Nephron (organoid): ENCODE measurements around the gene MGAT5.
A peak's percentile ranks its signal among the peaks of the same experiment; 100 is the strongest.

Experiments
- H3K27ac Mint-ChIP-seq, 3 experiments: 2 replicates each; pipeline ENCODE4 v1.8.0; 2020; ENCODE audit warnings: mixed read lengths in 3 of 3, mild to moderate bottlenecking in 2 of 3, moderate library complexity in 1 of 3
- H3K27me3 Mint-ChIP-seq: 2 replicates; pipeline ENCODE4 v1.8.0; 2021; ENCODE audit warnings: low read depth, mild to moderate bottlenecking, moderate library complexity, mixed read lengths
- H3K36me3 Mint-ChIP-seq: 2 replicates; pipeline ENCODE4 v1.8.0; 2020; ENCODE audit warnings: low read depth, mixed read lengths
- H3K4me1 Mint-ChIP-seq: 2 replicates; pipeline ENCODE4 v1.8.0; 2020; ENCODE audit warnings: mixed read lengths
- H3K4me3 Mint-ChIP-seq, 3 experiments: 2 replicates each; pipeline ENCODE4 v1.8.0; 2020; ENCODE audit warnings: mild to moderate bottlenecking in 3 of 3, mixed read lengths in 3 of 3, moderate library complexity in 2 of 3
- H3K9me3 Mint-ChIP-seq: 2 replicates; pipeline ENCODE4 v1.8.0; 2020; ENCODE audit warnings: mixed read lengths
- CTCF ChIP-seq, 3 experiments: fragments of 200-600 bp; sonication (generic); IDR thresholded peaks; one replicate each; pipeline ENCODE4 v1.5.0; 2021; ENCODE audit warnings: antibody characterized with exemption in 3 of 3; ENCODE audit not compliant: unreplicated experiment in 3 of 3

The MGAT5 gene

GRCh38 chr2:134446383-134447017, 192.6 kb downstream of the MGAT5 start:
- peaks cover 3% of the 10 kb centered on the region for H3K27me3 Mint-ChIP-seq
- H3K36me3 Mint-ChIP-seq, result peaks cover 26% of the 10 kb centered on the region

DNA sequence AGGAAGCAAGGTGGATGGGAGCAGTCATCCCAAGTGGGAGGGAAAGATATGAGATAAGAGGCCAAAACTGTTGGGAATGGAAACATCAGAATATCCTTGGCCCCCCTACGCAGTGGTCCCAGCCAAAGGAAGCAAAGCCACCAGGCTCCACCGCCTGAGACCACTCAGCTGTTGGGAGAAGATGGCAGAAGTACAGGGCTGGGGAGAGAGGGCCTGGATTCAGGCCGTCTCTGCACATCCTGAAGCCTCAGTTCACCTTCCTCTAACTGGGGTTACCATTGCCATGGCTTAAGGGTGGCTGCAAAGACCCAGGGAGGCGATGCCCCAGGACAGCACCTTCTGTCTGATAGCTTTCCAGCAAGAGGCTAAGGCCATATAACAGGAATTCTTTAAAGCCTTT, 193.8 kb downstream of the MGAT5 start:
- peaks cover 16% of the 10 kb centered on the region for H3K36me3 Mint-ChIP-seq
- no peaks in the 10 kb centered on the region for H3K9me3 Mint-ChIP-seq
- H3K4me3 Mint-ChIP-seq, result no peak overlapping the region
- peaks cover 3% of the 10 kb centered on the region for H3K27me3 Mint-ChIP-seq
- H3K27ac Mint-ChIP-seq, result no peak overlapping the region
- TF ChIP-seq CTCF (IDR thresholded peaks at IDR 0.05; ENCODE audit: unreplicated experiment in 3 of 3), result no peak
- peaks cover 51% of the 10 kb centered on the region for H3K4me1 Mint-ChIP-seq

More at GRCh38 chr2:134446383-134447017, 192.6 kb downstream of the MGAT5 start:
- Mint-ChIP-seq H3K4me1 (peaks cover 47% of the 10 kb centered on the region), H3K27ac (peak overlapping the region; percentile 39 to 75 (median 39)), H3K4me3 (no peak overlapping the region), H3K9me3 (no peaks in the 10 kb centered on the region)
- no peak for TF ChIP-seq CTCF (IDR thresholded peaks at IDR 0.05; ENCODE audit: unreplicated experiment in 3 of 3)

DNA sequence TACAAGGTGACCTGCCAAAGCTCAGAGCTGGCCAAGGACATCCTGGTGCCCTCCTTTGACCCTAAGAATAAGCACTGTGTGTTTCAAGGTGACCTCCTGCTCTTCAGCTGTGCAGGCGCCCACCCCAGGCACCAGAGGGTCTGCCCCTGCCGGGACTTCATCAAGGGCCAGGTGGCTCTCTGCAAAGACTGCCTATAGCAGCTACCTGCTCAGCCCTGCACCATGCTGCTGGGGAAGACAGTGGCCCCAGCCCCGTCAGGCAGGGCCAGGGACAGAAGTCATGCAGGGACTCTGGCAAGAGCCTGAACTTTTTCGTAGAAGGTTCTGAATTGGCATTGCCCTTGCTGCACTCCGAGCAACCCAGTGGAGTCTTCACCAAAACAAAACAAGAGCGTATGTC, 194.8 kb downstream of the MGAT5 start:
- H3K4me3 Mint-ChIP-seq, result no peak overlapping the region
- TF ChIP-seq CTCF (IDR thresholded peaks at IDR 0.05; ENCODE audit: unreplicated experiment in 3 of 3), result no peak
- H3K36me3 Mint-ChIP-seq, result peaks cover 13% of the 10 kb centered on the region
- H3K4me1 Mint-ChIP-seq, result peaks cover 51% of the 10 kb centered on the region
- H3K27ac Mint-ChIP-seq, result peak overlapping the region in 1 of 3 experiments; percentile 54
- peaks cover 3% of the 10 kb centered on the region for H3K27me3 Mint-ChIP-seq
- no peaks in the 10 kb centered on the region for H3K9me3 Mint-ChIP-seq

- Mint-ChIP-seq H3K4me3 (no peak overlapping the region), H3K27ac (peak overlapping the region in 2 of 3 experiments; percentile 54 to 66), H3K27me3 (peaks cover 3% of the 10 kb centered on the region), H3K4me1 (peaks cover 55% of the 10 kb centered on the region), H3K36me3 (peaks cover 13% of the 10 kb centered on the region), H3K9me3 (no peaks in the 10 kb centered on the region)
- no peak for TF ChIP-seq CTCF (IDR thresholded peaks at IDR 0.05; ENCODE audit: unreplicated experiment in 3 of 3)
Measured at GRCh38 chr2:134449157-134449556, 195.3 kb downstream of the MGAT5 start.

GRCh38 chr2:134449751-134450513, 196.1 kb downstream of the MGAT5 start:
- H3K4me1 Mint-ChIP-seq, result peaks cover 63% of the 10 kb centered on the region
- no peak overlapping the region for H3K27ac Mint-ChIP-seq
- peaks cover 3% of the 10 kb centered on the region for H3K27me3 Mint-ChIP-seq
- H3K4me3 Mint-ChIP-seq, result no peak overlapping the region
- peaks cover 13% of the 10 kb centered on the region for H3K36me3 Mint-ChIP-seq
- TF ChIP-seq CTCF (IDR thresholded peaks at IDR 0.05; ENCODE audit: unreplicated experiment in 3 of 3), result no peak
- no peaks in the 10 kb centered on the region for H3K9me3 Mint-ChIP-seq

GRCh38 chr2:134451347-134451630, 197.4 kb downstream of the MGAT5 start:
- peaks cover 13% of the 10 kb centered on the region for H3K36me3 Mint-ChIP-seq
- peaks cover 3% of the 10 kb centered on the region for H3K27me3 Mint-ChIP-seq
- no peak overlapping the region for H3K4me3 Mint-ChIP-seq
- H3K4me1 Mint-ChIP-seq, result peaks cover 57% of the 10 kb centered on the region
- peak overlapping the region in 2 of 3 experiments; percentile 54 to 57 for H3K27ac Mint-ChIP-seq
- TF ChIP-seq CTCF (IDR thresholded peaks at IDR 0.05; ENCODE audit: unreplicated experiment in 3 of 3), result no peak
- no peaks in the 10 kb centered on the region for H3K9me3 Mint-ChIP-seq
